Kidney (tissue), 14 donors: Measurements from ENCODE around the gene PDE1C. TPM values are rescaled to one million over a fixed set of nuclear protein-coding genes. Genes with fewer than 3 reads are reported as not detected.

Experiments
- DNase-seq, 5 donors: peaks; one replicate each; pipeline ENCODE4 v3.0.0-alpha.2; 2013 to 2020
- FAIRE-seq: peaks from 2 replicates; lab custom pipeline; 2012; peaks lifted over from hg19 to GRCh38; lab: Jason Lieb, UNC
- H3K27ac ChIP-seq, 2 donors: one replicate each; pipeline ENCODE4 v1.7.0; 2013; ENCODE audit warnings: low read depth in 2 of 2, low read length in 2 of 2, inconsistent platforms in 1 of 2
- H3K27me3 ChIP-seq: one replicate; pipeline ENCODE4 v1.7.1; 2013; ENCODE audit warnings: low read length, inconsistent platforms; ENCODE audit not compliant: control insufficient read depth, insufficient read depth
- H3K36me3 ChIP-seq, 3 donors: one replicate each; pipeline versions ENCODE4 v1.7.0 to v1.7.1; 2013; ENCODE audit warnings: low read length in 3 of 3, control low read depth in 1 of 3, inconsistent platforms in 1 of 3; ENCODE audit not compliant: insufficient read depth in 3 of 3, control insufficient read depth in 2 of 3
- H3K4me1 ChIP-seq, 3 donors: one replicate each; pipeline versions ENCODE4 v1.7.0 to v1.7.1; 2013; ENCODE audit warnings: low read length in 3 of 3, inconsistent platforms in 1 of 3, low read depth in 1 of 3; ENCODE audit not compliant: control insufficient read depth in 2 of 3, insufficient read depth in 2 of 3
- H3K4me3 ChIP-seq, 3 donors: one replicate each; pipeline versions ENCODE4 v1.7.0 to v1.8.1; 2013; ENCODE audit warnings: low read length in 3 of 3, control low read depth in 1 of 3, inconsistent platforms in 1 of 3
- H3K9ac ChIP-seq, 3 donors: one replicate each; pipeline versions ENCODE4 v1.7.0 to v1.7.1; 2013; ENCODE audit warnings: low read length in 3 of 3, control low read depth in 1 of 3, inconsistent platforms in 1 of 3
- H3K9me3 ChIP-seq, 3 donors: one replicate each; pipeline versions ENCODE4 v1.7.0 to v1.7.1; 2013; ENCODE audit warnings: low read length in 3 of 3, control low read depth in 1 of 3, inconsistent platforms in 1 of 3; ENCODE audit not compliant: control insufficient read depth in 2 of 3, insufficient read depth in 1 of 3
- CTCF ChIP-seq: IDR thresholded peaks from 3 replicates; pipeline ENCODE4 v1.5.1; 2012; ENCODE audit warnings: mild to moderate bottlenecking, moderate library complexity, borderline replicate concordance; ENCODE audit not compliant: insufficient read depth; ENCODE audit errors: extremely low read depth
- intact Hi-C: fragments of 100-400 bp; cut with DNase I; formaldehyde crosslinking; loops from one replicate; pipeline ENCODE4 v1.11.1; 2022
- polyA plus RNA-seq: library from polyadenylated mRNA; stranded (reverse); fragments of 350-450 nt; fragmentation: Illumina TruSeq; extraction: RNeasy Lipid Tissue Mini Kit (QIAGEN cat#74804); gene quantifications from one replicate; pipeline ENCODE4 v1.2.3, GENCODE V29; 2014; ENCODE audit warnings: low read depth, low replicate concordance; ENCODE audit not compliant: insufficient read depth
- total RNA-seq: library from RNA; stranded (reverse); fragmentation: NEBNext Ultra II Directional; extraction: Animal tissue kit (Norgen Biotek cat#: 25700); gene quantifications from one replicate; pipeline ENCODE4 v1.2.1, GENCODE V29; 2021
- donor health status: control.
- donor health status: control.
- donor health status: control.
- donor health status: control.
- donor health status: control.
- donor health status: DM: yes; HTN: yes; CAD: no.
- donor health status: Normal renal cell carcinoma (clear cell type).

PDE1C gene
- total and polyA plus RNA-seq, 2 donors from 2014 or later, result 3.3 to 5.5 TPM

- Histone ChIP-seq H3K4me3 (no peak overlapping the region), H3K4me1 (no peaks in the 10 kb centered on the region), H3K9ac (no peak overlapping the region), H3K27me3 (no peaks in the 10 kb centered on the region), H3K9me3 (no peaks in the 10 kb centered on the region), H3K27ac (no peak overlapping the region), H3K36me3 (no peaks in the 10 kb centered on the region)
- intact Hi-C loops, result no loop called here
- TF ChIP-seq CTCF, result no peak
- no peak for FAIRE-seq
- DNase-seq, result no peak
These were observed 196.2 kb downstream of the PDE1C start for GRCh38 chr7:31873816-31874597.

GRCh38 chr7:31872545-31873370 is 197.4 kb downstream of the PDE1C start:
- Histone ChIP-seq H3K9me3 (no peaks in the 10 kb centered on the region), H3K4me3 (no peak overlapping the region), H3K27me3 (no peaks in the 10 kb centered on the region), H3K9ac (no peak overlapping the region), H3K27ac (no peak overlapping the region), H3K36me3 (no peaks in the 10 kb centered on the region), H3K4me1 (no peaks in the 10 kb centered on the region)
- no peak for TF ChIP-seq CTCF
- DNase-seq (no peak), FAIRE-seq (no peak)
- intact Hi-C loops, result no loop called here

- no peaks in the 10 kb centered on the region for H3K9me3 ChIP-seq
- no peak for TF ChIP-seq CTCF
- DNase-seq, result no peak
- no peaks in the 10 kb centered on the region for H3K36me3 ChIP-seq
- no peaks in the 10 kb centered on the region for H3K27me3 ChIP-seq
- no peak overlapping the region for H3K9ac ChIP-seq
- H3K4me3 ChIP-seq, result no peak overlapping the region
- no peaks in the 10 kb centered on the region for H3K4me1 ChIP-seq
- no peak overlapping the region for H3K27ac ChIP-seq
- no peak for FAIRE-seq
- intact Hi-C loops, result no loop called here
These were observed 205.6 kb downstream of the PDE1C start for GRCh38 chr7:31864646-31865045.
